Progenitor cell of endocrine pancreas (in vitro differentiated cells): ENCODE results near the gene MRM3. TPM values are rescaled to one million over a fixed set of nuclear protein-coding genes. Genes with fewer than 3 reads are reported as not detected.

Experiments
- DNase-seq: peaks from one replicate; pipeline ENCODE4 v3.0.0; 2021; ENCODE audit warnings: low spot score; ENCODE audit not compliant: unreplicated experiment
- H3K27ac Mint-ChIP-seq: 2 replicates; pipeline ENCODE4 v1.8.0; 2021; ENCODE audit warnings: mild to moderate bottlenecking, moderate library complexity, mixed read lengths
- H3K27me3 Mint-ChIP-seq: 2 replicates; pipeline ENCODE4 v1.8.0; 2021; ENCODE audit warnings: mixed read lengths
- H3K36me3 Mint-ChIP-seq: 2 replicates; pipeline ENCODE4 v1.8.0; 2022; ENCODE audit warnings: mixed read lengths; ENCODE audit not compliant: insufficient read depth
- H3K4me1 Mint-ChIP-seq: 2 replicates; pipeline ENCODE4 v1.8.0; 2021; ENCODE audit warnings: low read depth, mixed read lengths
- H3K4me3 Mint-ChIP-seq: 2 replicates; pipeline ENCODE4 v1.8.0; 2021; ENCODE audit warnings: low read depth, mild to moderate bottlenecking, moderate library complexity, mixed read lengths
- H3K9me3 Mint-ChIP-seq: 2 replicates; pipeline ENCODE4 v1.8.0; 2021; ENCODE audit warnings: low read depth, mixed read lengths
- CTCF ChIP-seq: fragments of 200-600 bp; sonication (generic); IDR thresholded peaks from one replicate; pipeline ENCODE4 v1.5.0; 2021; ENCODE audit warnings: antibody characterized with exemption, mild to moderate bottlenecking; ENCODE audit not compliant: unreplicated experiment
- total RNA-seq: library from RNA; stranded (reverse); gene quantifications from 2 replicates; pipeline ENCODE4 v1.2.1, GENCODE V29; 2021

MRM3 gene
- total RNA-seq, 1 donor from 2014 or later, result 14.5 TPM

- Mint-ChIP-seq H3K36me3 (peaks cover 23% of the 10 kb centered on the region), H3K27me3 (no peaks in the 10 kb centered on the region), H3K4me3 (no peak overlapping the region), H3K4me1 (no peaks in the 10 kb centered on the region), H3K27ac (peak overlapping the region; percentile 49), H3K9me3 (no peaks in the 10 kb centered on the region)
- no peak for TF ChIP-seq CTCF
- DNase-seq, result no peak
Observed at GRCh38 chr17:740240-741017, 41.7 kb upstream of the MRM3 start.

- no peak overlapping the region for H3K27ac Mint-ChIP-seq
- H3K36me3 Mint-ChIP-seq, result peaks cover 19% of the 10 kb centered on the region
- no peaks in the 10 kb centered on the region for H3K9me3 Mint-ChIP-seq
- no peaks in the 10 kb centered on the region for H3K27me3 Mint-ChIP-seq
- no peak overlapping the region for H3K4me3 Mint-ChIP-seq
- DNase-seq, result no peak
- no peak for TF ChIP-seq CTCF
- H3K4me1 Mint-ChIP-seq, result no peaks in the 10 kb centered on the region
Observed at GRCh38 chr17:742147-742793, 39.9 kb upstream of the MRM3 start.

GRCh38 chr17:743139-743538 is 39.0 kb upstream of the MRM3 start:
- no peak overlapping the region for H3K27ac Mint-ChIP-seq
- H3K4me3 Mint-ChIP-seq, result no peak overlapping the region
- H3K27me3 Mint-ChIP-seq, result no peaks in the 10 kb centered on the region
- peaks cover 23% of the 10 kb centered on the region for H3K36me3 Mint-ChIP-seq
- H3K9me3 Mint-ChIP-seq, result no peaks in the 10 kb centered on the region
- TF ChIP-seq CTCF, result no peak
- no peak for DNase-seq
- no peaks in the 10 kb centered on the region for H3K4me1 Mint-ChIP-seq

- Mint-ChIP-seq H3K4me1 (peaks cover 2% of the 10 kb centered on the region), H3K4me3 (no peak overlapping the region), H3K27ac (no peak overlapping the region), H3K27me3 (no peaks in the 10 kb centered on the region), H3K36me3 (peaks cover 23% of the 10 kb centered on the region), H3K9me3 (no peaks in the 10 kb centered on the region)
- no peak for TF ChIP-seq CTCF
- DNase-seq, result no peak
Observed at GRCh38 chr17:744937-745336, 37.2 kb upstream of the MRM3 start.

- Mint-ChIP-seq H3K36me3 (peaks cover 22% of the 10 kb centered on the region), H3K4me1 (peaks cover 6% of the 10 kb centered on the region), H3K27ac (no peak overlapping the region), H3K27me3 (no peaks in the 10 kb centered on the region), H3K4me3 (no peak overlapping the region), H3K9me3 (no peaks in the 10 kb centered on the region)
- TF ChIP-seq CTCF, result no peak
- no peak for DNase-seq
Observed at GRCh38 chr17:745406-745805, 36.7 kb upstream of the MRM3 start.
